ENCODE data around the gene ANKRD42. TPM values are rescaled to one million over a fixed set of nuclear protein-coding genes. Genes with fewer than 3 reads are reported as not detected.

Gene ANKRD42
- total and polyA plus RNA-seq, 9 of the 15 experiments (the other 6 are each of a cell fraction or from before 2014, with no cell fraction given) = 2.8 to 9.1 (median 6.1) TPM

DNA sequence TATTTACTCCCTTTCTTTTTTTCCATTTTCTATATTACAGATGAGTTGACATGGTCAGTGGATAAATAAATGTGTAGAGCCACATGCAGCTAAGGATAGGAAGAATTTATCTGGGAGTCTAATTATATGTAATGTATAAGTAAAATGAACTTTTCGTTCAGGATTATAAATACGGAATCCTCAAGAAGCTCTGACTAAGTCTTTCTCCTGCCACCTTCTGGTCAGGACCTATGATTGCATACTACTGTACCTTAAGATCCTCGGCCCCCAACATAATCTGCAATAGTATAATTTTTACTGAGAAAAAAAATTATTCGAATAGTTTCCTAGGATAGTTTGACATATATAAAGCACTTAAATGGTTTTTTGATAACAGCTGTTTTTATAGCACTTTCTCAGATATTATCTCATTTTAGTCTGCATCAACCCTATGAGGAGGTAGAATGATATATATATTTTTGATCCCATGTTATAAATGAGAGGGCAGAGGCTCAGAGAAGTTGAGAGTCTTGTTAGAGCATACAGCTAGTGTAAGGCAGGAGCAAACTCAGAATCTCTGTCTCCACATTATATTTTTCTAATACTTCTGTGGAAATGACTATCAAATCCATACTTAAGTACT is 56.6 kb downstream of the ANKRD42 start:
- no peak overlapping the region for H3K4me2 ChIP-seq (ENCODE audit: insufficient read depth, low read length)
- in situ Hi-C loops (cut with MboI) = loop anchor here (25.0 kb wide), 1 partner anchor 338 kb away; the partner anchor contains the start of genes DDIAS and PRCP

More for the DNA sequence above, 56.6 kb downstream of the ANKRD42 start:
- peak; percentile 67 for FAIRE-seq
- H3K27ac ChIP-seq (ENCODE audit: extremely low read depth, low read depth, low read length) = no peak overlapping the region
- H3K4me1 ChIP-seq (replicated peaks in 1 of 2; ENCODE audit: control insufficient read depth in 2 of 2, insufficient read depth in 2 of 2, low read length in 2 of 2) = no peaks in the 10 kb centered on the region
- H3K9me3 ChIP-seq (replicated peaks; ENCODE audit: control insufficient read depth, insufficient read depth, low read depth, low read length) = no peaks in the 10 kb centered on the region
- no TSS peak for BruUV-seq (replicated peaks)
- H3K9me1 ChIP-seq (ENCODE audit: control insufficient read depth, insufficient read depth, low read length) = no peaks in the 10 kb centered on the region
- CTCF ChIA-PET (ENCODE audit: low intra/inter-chr PET ratio) = interaction anchor here (0.6 to 2.1 kb wide), 7 partner anchors 8 to 490 kb away, joined by 3 to 19 read pairs (median 5); no protein-coding TSS in a partner anchor
- DNase-seq (ENCODE audit: extremely low read depth in 1 of 4, low spot score in 3 of 4) = peak; percentile 47 to 61 (median 50)
- peak; percentile 92 for ATAC-seq
- intact Hi-C loops (cut with micrococcal nuclease) = loop anchor here (1.0 to 5.0 kb wide), 4 partner anchors 58 to 383 kb away; partner anchors contain the start of gene ANKRD42
- TF ChIP-seq RAD21 (CRISPR knock-in tag; conservative IDR thresholded peaks at IDR 0.05 in 1 of 2, IDR thresholded peaks at IDR 0.05 in 1 of 2) (peak; percentile 73 to 81), ARHGAP35 (IDR thresholded peaks at IDR 0.05; ENCODE audit: partially characterized antibody) (no peak), GABPA (tag; conservative IDR thresholded peaks at IDR 0.05; ENCODE audit: low read depth) (no peak), SMC3 (conservative IDR thresholded peaks at IDR 0.05; ENCODE audit: insufficient read depth, low read depth, low read length) (peak; percentile 62; the same call in 1 of the 2 replicates)
- TF ChIP-seq, protein P1, sequence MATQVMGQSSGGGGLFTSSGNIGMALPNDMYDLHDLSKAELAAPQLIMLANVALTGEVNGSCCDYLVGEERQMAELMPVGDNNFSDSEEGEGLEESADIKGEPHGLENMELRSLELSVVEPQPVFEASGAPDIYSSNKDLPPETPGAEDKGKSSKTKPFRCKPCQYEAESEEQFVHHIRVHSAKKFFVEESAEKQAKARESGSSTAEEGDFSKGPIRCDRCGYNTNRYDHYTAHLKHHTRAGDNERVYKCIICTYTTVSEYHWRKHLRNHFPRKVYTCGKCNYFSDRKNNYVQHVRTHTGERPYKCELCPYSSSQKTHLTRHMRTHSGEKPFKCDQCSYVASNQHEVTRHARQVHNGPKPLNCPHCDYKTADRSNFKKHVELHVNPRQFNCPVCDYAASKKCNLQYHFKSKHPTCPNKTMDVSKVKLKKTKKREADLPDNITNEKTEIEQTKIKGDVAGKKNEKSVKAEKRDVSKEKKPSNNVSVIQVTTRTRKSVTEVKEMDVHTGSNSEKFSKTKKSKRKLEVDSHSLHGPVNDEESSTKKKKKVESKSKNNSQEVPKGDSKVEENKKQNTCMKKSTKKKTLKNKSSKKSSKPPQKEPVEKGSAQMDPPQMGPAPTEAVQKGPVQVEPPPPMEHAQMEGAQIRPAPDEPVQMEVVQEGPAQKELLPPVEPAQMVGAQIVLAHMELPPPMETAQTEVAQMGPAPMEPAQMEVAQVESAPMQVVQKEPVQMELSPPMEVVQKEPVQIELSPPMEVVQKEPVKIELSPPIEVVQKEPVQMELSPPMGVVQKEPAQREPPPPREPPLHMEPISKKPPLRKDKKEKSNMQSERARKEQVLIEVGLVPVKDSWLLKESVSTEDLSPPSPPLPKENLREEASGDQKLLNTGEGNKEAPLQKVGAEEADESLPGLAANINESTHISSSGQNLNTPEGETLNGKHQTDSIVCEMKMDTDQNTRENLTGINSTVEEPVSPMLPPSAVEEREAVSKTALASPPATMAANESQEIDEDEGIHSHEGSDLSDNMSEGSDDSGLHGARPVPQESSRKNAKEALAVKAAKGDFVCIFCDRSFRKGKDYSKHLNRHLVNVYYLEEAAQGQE (IDR thresholded peaks at IDR 0.05; ENCODE audit: borderline replicate concordance) = peak; percentile 64; the same call in 1 of the 2 replicates
- TF ChIP-seq, protein P1 (CRISPR knock-in tag; IDR thresholded peaks at IDR 0.05; ENCODE audit: low read depth) = no peak
- TF ChIP-seq, protein P2, sequence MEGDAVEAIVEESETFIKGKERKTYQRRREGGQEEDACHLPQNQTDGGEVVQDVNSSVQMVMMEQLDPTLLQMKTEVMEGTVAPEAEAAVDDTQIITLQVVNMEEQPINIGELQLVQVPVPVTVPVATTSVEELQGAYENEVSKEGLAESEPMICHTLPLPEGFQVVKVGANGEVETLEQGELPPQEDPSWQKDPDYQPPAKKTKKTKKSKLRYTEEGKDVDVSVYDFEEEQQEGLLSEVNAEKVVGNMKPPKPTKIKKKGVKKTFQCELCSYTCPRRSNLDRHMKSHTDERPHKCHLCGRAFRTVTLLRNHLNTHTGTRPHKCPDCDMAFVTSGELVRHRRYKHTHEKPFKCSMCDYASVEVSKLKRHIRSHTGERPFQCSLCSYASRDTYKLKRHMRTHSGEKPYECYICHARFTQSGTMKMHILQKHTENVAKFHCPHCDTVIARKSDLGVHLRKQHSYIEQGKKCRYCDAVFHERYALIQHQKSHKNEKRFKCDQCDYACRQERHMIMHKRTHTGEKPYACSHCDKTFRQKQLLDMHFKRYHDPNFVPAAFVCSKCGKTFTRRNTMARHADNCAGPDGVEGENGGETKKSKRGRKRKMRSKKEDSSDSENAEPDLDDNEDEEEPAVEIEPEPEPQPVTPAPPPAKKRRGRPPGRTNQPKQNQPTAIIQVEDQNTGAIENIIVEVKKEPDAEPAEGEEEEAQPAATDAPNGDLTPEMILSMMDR (IDR thresholded peaks at IDR 0.05 in 2 of 3, conservative IDR thresholded peaks at IDR 0.05 in 1 of 3; ENCODE audit: insufficient read depth in 2 of 3, low read depth in 1 of 3, low read length in 3 of 3) = peak; percentile 46 to 77 (median 55); a peak in 5 of 6 replicates
- TF ChIP-seq, protein P3, sequence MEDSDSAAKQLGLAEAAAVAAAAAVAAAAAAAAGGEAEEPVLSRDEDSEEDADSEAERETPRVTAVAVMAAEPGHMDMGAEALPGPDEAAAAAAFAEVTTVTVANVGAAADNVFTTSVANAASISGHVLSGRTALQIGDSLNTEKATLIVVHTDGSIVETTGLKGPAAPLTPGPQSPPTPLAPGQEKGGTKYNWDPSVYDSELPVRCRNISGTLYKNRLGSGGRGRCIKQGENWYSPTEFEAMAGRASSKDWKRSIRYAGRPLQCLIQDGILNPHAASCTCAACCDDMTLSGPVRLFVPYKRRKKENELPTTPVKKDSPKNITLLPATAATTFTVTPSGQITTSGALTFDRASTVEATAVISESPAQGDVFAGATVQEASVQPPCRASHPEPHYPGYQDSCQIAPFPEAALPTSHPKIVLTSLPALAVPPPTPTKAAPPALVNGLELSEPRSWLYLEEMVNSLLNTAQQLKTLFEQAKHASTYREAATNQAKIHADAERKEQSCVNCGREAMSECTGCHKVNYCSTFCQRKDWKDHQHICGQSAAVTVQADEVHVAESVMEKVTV (CRISPR knock-in tag; IDR thresholded peaks at IDR 0.05) = peak; percentile 49
- H3K79me2 ChIP-seq (ENCODE audit: control insufficient read depth, insufficient read depth, low read length) = no peaks in the 10 kb centered on the region
- no peaks in the 10 kb centered on the region for H4K20me1 ChIP-seq (replicated peaks; ENCODE audit: control insufficient read depth, insufficient read depth, low read length)
- WGBS (ENCODE audit: insufficient coverage, low coverage, missing lambda C conversion rate) = 3% methylated on average over 4 of the region's 4 CpGs
- H3K27me3 ChIP-seq (ENCODE audit: control insufficient read depth in 2 of 2, insufficient read depth in 2 of 2, low read length in 2 of 2) = no peaks in the 10 kb centered on the region
- no peak overlapping the region for H3K9ac ChIP-seq (ENCODE audit: insufficient read depth in 1 of 2, low read depth in 2 of 2, low read length in 2 of 2)
- no peak overlapping the region for H2AFZ ChIP-seq (ENCODE audit: low read depth, low read length)
- POLR2A ChIA-PET = interaction anchor here (0.9 to 1.2 kb wide), 2 partner anchors 15 to 30 kb away, joined by 3 read pairs; no protein-coding TSS in a partner anchor
- no peaks in the 10 kb centered on the region for H3K36me3 ChIP-seq (ENCODE audit: control insufficient read depth, insufficient read depth, low read length)
- H3K4me3 ChIP-seq = no peak overlapping the region
